ENCODE results near the gene LATS1. TPM values are rescaled to one million over a fixed set of nuclear protein-coding genes. Genes with fewer than 3 reads are reported as not detected.

Gene LATS1
- total RNA-seq, 2 donors from 2014 or later = 24.4 to 30.5 TPM

- TF ChIP-seq CTCF (IDR thresholded peaks at IDR 0.05) = no peak
- no peak overlapping the region for H3K4me3 ChIP-seq
- no peak for ATAC-seq (ENCODE audit: insufficient number of reproducible peaks, low FRiP score, low read depth)
- no peaks in the 10 kb centered on the region for H3K27me3 ChIP-seq (replicated peaks; ENCODE audit: insufficient read depth)
- H3K9me3 ChIP-seq = no peaks in the 10 kb centered on the region
- H3K4me1 ChIP-seq (ENCODE audit: control insufficient read depth in 1 of 2, low read depth in 2 of 2) = peaks cover 9 to 16% of the 10 kb centered on the region in 2 donors
- DNase-seq (ENCODE audit: low spot score) = no peak
- peaks cover 1% of the 10 kb centered on the region for H3K36me3 ChIP-seq
- H3K27ac ChIP-seq = no peak overlapping the region
Measured at GRCh38 chr6:149651056-149651455, 66.8 kb downstream of the LATS1 start.

- H3K36me3 ChIP-seq = no peaks in the 10 kb centered on the region
- DNase-seq (ENCODE audit: low spot score) = peak; percentile 21
- peak within 1 kb of the TSS; percentile 53 to 79 for H3K27ac ChIP-seq
- peak within 1 kb of the TSS; percentile 85 for H3K4me3 ChIP-seq
- ATAC-seq (ENCODE audit: insufficient number of reproducible peaks, low FRiP score, low read depth) = peak; percentile 92
- no peaks in the 10 kb centered on the region for H3K9me3 ChIP-seq
- H3K4me1 ChIP-seq (ENCODE audit: control insufficient read depth in 1 of 2, low read depth in 2 of 2) = peaks cover 9 to 18% of the 10 kb centered on the region in 2 donors
- no peak for TF ChIP-seq CTCF (IDR thresholded peaks at IDR 0.05)
- H3K27me3 ChIP-seq (replicated peaks; ENCODE audit: insufficient read depth) = no peaks in the 10 kb centered on the region
Measured at GRCh38 chr6:149648148-149649145, 69.5 kb downstream of the LATS1 start, which contains the start of gene KATNA1. Gene KATNA1 (minus strand): TSS chr6:149648714. CDS start chr6:149638547, 10,167 bp downstream.

GRCh38 chr6:149646599-149646998 lies 71.3 kb downstream of the LATS1 start:
- no peaks in the 10 kb centered on the region for H3K27me3 ChIP-seq (replicated peaks; ENCODE audit: insufficient read depth)
- no peak for ATAC-seq (ENCODE audit: insufficient number of reproducible peaks, low FRiP score, low read depth)
- H3K27ac ChIP-seq = no peak overlapping the region
- H3K4me1 ChIP-seq (ENCODE audit: control insufficient read depth in 1 of 2, low read depth in 2 of 2) = peaks cover 9 to 18% of the 10 kb centered on the region in 2 donors
- H3K4me3 ChIP-seq = peak overlapping the region; percentile 85
- no peak for TF ChIP-seq CTCF (IDR thresholded peaks at IDR 0.05)
- no peaks in the 10 kb centered on the region for H3K36me3 ChIP-seq
- DNase-seq (ENCODE audit: low spot score) = no peak
- no peaks in the 10 kb centered on the region for H3K9me3 ChIP-seq

- ATAC-seq (ENCODE audit: insufficient number of reproducible peaks, low FRiP score, low read depth) = no peak
Measured at GRCh38 chr6:149642829-149643580, 74.9 kb downstream of the LATS1 start.

More at GRCh38 chr6:149642829-149643580, 74.9 kb downstream of the LATS1 start:
- no peaks in the 10 kb centered on the region for H3K9me3 ChIP-seq
- H3K36me3 ChIP-seq = no peaks in the 10 kb centered on the region
- H3K4me3 ChIP-seq = no peak overlapping the region
- no peak overlapping the region for H3K27ac ChIP-seq
- no peak for TF ChIP-seq CTCF (IDR thresholded peaks at IDR 0.05)
- no peak for DNase-seq (ENCODE audit: low spot score)
- peaks cover 9 to 13% of the 10 kb centered on the region in 2 donors for H3K4me1 ChIP-seq (ENCODE audit: control insufficient read depth in 1 of 2, low read depth in 2 of 2)
- H3K27me3 ChIP-seq (replicated peaks; ENCODE audit: insufficient read depth) = no peaks in the 10 kb centered on the region
